Neural progenitor cell (in vitro differentiated cells): Measurements from ENCODE around the gene DRAP1.

Experiments
- EZH2 ChIP-seq: fragments of 200-600 bp; sonication (generic); IDR thresholded peaks from 2 replicates; pipeline ENCODE4 v1.6.1; 2017; ENCODE audit warnings: antibody characterized with exemption, mild to moderate bottlenecking, moderate library complexity
- TF ChIP-seq, protein P1 (sequence below): fragments of 200-600 bp; sonication (generic); IDR thresholded peaks from 2 replicates; pipeline ENCODE4 v1.5.1; 2017; ENCODE audit warnings: antibody characterized with exemption, mild to moderate bottlenecking

DNA sequence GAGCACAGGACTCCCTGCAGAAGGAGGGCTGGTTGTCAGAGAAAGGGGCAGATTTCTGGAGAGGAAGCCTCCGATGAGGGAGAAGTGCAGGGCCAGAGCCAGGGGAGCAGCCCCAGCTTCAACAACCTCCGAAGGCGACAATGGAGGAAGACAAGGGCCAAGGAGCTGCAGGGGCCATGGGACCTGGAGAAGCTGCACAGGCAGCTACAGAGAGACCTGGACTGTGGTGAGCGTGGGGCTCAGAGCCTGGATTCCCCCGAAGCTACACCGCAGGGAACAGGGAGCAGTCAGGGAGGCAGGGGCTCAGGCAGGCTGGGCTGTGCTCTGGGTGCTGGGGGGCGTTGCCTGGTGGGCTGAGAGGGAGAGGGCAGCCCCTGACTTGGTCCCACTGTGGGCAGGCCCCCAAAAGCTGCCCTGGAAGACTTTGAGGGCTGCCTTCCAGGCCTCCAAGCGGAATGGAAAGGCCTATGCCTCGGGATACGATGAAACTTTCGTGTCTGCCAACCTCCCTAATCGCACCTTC, 28.4 kb downstream of the DRAP1 start:
- TF ChIP-seq, protein P1, sequence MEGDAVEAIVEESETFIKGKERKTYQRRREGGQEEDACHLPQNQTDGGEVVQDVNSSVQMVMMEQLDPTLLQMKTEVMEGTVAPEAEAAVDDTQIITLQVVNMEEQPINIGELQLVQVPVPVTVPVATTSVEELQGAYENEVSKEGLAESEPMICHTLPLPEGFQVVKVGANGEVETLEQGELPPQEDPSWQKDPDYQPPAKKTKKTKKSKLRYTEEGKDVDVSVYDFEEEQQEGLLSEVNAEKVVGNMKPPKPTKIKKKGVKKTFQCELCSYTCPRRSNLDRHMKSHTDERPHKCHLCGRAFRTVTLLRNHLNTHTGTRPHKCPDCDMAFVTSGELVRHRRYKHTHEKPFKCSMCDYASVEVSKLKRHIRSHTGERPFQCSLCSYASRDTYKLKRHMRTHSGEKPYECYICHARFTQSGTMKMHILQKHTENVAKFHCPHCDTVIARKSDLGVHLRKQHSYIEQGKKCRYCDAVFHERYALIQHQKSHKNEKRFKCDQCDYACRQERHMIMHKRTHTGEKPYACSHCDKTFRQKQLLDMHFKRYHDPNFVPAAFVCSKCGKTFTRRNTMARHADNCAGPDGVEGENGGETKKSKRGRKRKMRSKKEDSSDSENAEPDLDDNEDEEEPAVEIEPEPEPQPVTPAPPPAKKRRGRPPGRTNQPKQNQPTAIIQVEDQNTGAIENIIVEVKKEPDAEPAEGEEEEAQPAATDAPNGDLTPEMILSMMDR: no peak
- TF ChIP-seq EZH2: no peak
